Transverse colon (tissue), 4 donors: ENCODE results near the gene CCNF.

Source experiments
- CTCF ChIP-seq, 5 experiments: fragments of 200-600 bp in 3 of 5; fragments of 450-650 bp in 2 of 5; sonication (generic) in 3 of 5; IDR thresholded peaks; 1 replicate in 2 of 5; 2 replicates in 3 of 5; pipeline ENCODE4 v1.5.1; 2016 to 2017; ENCODE audit warnings: antibody characterized with exemption in 5 of 5, inconsistent platforms in 3 of 5, mild to moderate bottlenecking in 2 of 5, moderate library complexity in 1 of 5
- POLR2AphosphoS5 ChIP-seq, 3 donors: sonication (generic); formaldehyde crosslinking; IDR thresholded peaks; one replicate each; pipeline ENCODE4 v1.6.1; 2016; ENCODE audit warnings: antibody characterized with exemption in 3 of 3

- TF ChIP-seq CTCF (IDR thresholded peaks at IDR 0.05) (no peak), POLR2AphosphoS5 (IDR thresholded peaks at IDR 0.05) (no peak)
Measured at GRCh38 chr16:2484898-2485508, 55.8 kb downstream of the CCNF start.
